Activated CD4-positive, alpha-beta memory T cell treated with anti-CD3 and anti-CD28 coated beads, Interleukin-2, amount 10 ng/mL, durations not matched to agents 7 days and 5 days (primary cell): ENCODE data around the gene GABBR2. TPM values are rescaled to one million over a fixed set of nuclear protein-coding genes. Genes with fewer than 3 reads are reported as not detected.

Experiments
- CTCF ChIA-PET: fragments of 350-600 bp; sonication (Branson Sonifier 250); formaldehyde crosslinking; loops from one replicate; lab custom pipeline; 2021; ENCODE audit warnings: antibody characterized with exemption, inconsistent platforms; lab: Charles Lee
- POLR2A ChIA-PET: fragments of 350-600 bp; sonication (Branson Sonifier 250); formaldehyde crosslinking; loops from one replicate; lab custom pipeline; 2021; ENCODE audit warnings: antibody characterized with exemption; lab: Charles Lee
- DNase-seq: peaks from one replicate; pipeline ENCODE4 v3.0.0-alpha.2; 2020
- H3K27ac Mint-ChIP-seq: one replicate; pipeline ENCODE4 v1.8.0; 2021; ENCODE audit warnings: mild to moderate bottlenecking, mixed read lengths
- H3K27me3 Mint-ChIP-seq: one replicate; pipeline ENCODE4 v1.8.0; 2021; ENCODE audit warnings: mixed read lengths
- H3K36me3 Mint-ChIP-seq: one replicate; pipeline ENCODE4 v1.8.0; 2021; ENCODE audit warnings: low read depth, mixed read lengths
- H3K4me1 Mint-ChIP-seq: one replicate; pipeline ENCODE4 v1.8.0; 2021; ENCODE audit warnings: mixed read lengths
- H3K4me3 Mint-ChIP-seq: one replicate; pipeline ENCODE4 v1.8.0; 2021; ENCODE audit warnings: mild to moderate bottlenecking, mixed read lengths
- H3K9me3 Mint-ChIP-seq: one replicate; pipeline ENCODE4 v1.8.0; 2021; ENCODE audit warnings: mixed read lengths
- total RNA-seq, 2 experiments: library from RNA; stranded (reverse); gene quantifications; one replicate each; pipeline ENCODE4 v1.2.3, GENCODE V29; 2021

The GABBR2 gene
- total RNA-seq, 2 experiments from 2014 or later: not detected

DNA sequence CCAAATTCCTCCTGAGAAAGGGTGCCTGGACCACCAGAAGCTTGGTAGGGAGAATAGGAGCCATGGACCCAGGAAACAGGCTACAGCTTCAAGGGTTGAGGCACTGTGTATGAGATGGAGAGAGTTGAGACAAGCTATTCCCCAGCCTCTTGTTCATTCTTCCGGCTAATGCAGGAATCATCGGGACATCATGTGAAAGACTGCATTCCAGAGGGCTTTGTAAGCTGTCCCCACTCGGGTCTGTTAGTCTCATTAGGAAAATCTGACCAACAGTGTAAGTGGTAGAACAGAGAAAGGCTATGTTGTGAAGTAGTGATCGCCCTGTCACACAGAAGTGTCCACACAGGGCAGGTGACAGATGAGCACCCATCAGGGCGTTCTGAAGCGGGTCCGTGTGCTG, 81.4 kb downstream of the GABBR2 start:
- H3K27ac Mint-ChIP-seq: no peak overlapping the region
- no peaks in the 10 kb centered on the region for H3K4me1 Mint-ChIP-seq
- ChIA-PET POLR2A (no interaction called here), CTCF (no interaction called here)
- DNase-seq: no peak
- H3K36me3 Mint-ChIP-seq: no peaks in the 10 kb centered on the region
- H3K27me3 Mint-ChIP-seq: peaks cover 24% of the 10 kb centered on the region
- no peak overlapping the region for H3K4me3 Mint-ChIP-seq
- H3K9me3 Mint-ChIP-seq: no peaks in the 10 kb centered on the region

DNA sequence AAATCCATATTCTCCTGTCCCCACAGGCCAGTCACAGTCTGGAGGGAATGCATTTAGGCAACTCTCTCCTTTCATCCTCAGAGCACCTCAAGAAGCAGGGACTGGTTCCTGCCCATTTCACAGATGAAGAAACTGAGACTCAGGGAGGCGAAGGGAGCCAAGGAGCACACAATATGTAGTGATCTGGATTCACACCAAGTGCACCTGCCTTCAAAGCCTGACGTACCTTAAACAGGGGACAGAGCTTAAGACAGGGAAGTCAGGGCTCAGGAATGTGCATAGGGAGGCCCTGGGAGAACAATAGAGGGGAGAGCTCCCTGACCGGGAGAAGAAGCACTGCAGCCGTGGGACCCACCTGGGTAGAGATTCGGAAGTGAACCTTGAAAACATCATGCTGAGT, 83.0 kb downstream of the GABBR2 start:
- CTCF ChIA-PET: no interaction called here
- Mint-ChIP-seq H3K36me3 (no peaks in the 10 kb centered on the region), H3K4me1 (no peaks in the 10 kb centered on the region), H3K27ac (no peak overlapping the region), H3K4me3 (no peak overlapping the region), H3K9me3 (no peaks in the 10 kb centered on the region), H3K27me3 (peaks cover 24% of the 10 kb centered on the region)
- POLR2A ChIA-PET: no interaction called here
- no peak for DNase-seq

DNA sequence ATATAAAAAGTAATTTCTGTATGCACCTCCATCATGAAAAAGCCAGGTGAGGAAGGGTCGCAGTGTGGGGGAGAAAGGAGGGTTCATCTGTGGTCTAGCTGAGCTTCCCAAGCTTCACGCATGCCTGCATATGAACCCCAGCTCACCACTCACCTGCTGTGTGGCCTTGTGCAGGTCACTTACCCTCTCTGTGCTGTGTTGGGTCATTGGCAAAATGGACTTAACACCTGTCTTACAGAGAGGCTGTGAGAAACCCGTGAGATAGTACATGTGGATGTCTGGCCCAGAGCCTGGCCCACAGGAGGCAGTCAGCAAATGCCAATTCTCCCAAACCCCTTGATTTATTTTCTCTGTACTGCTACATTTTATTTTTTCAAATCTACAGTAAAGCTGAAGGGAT, 88.9 kb downstream of the GABBR2 start:
- Mint-ChIP-seq H3K4me3 (no peak overlapping the region), H3K27me3 (peaks cover 27% of the 10 kb centered on the region), H3K27ac (no peak overlapping the region), H3K36me3 (no peaks in the 10 kb centered on the region), H3K9me3 (no peaks in the 10 kb centered on the region), H3K4me1 (no peaks in the 10 kb centered on the region)
- no peak for DNase-seq
- ChIA-PET CTCF (no interaction called here), POLR2A (no interaction called here)

DNA sequence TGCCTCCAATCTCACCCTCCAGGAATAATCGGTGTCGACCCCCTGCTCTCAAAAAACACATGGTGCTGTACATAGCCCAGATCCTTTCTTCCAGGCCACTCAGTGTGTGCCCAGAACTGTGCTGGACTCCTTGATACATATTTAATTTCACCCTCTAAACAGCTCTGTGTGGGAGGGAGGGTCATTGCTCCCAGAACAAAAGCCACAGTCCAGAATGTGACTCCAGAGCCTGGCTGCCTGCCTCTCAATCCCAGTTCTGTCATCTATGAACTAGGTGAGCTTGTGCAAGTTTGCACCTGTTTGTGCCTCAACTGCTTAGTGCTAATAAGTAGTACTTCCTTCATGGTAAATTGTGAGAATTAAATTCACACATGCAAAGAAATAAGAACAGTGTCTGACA, 93.1 kb downstream of the GABBR2 start:
- ChIA-PET CTCF (no interaction called here), POLR2A (no interaction called here)
- H3K36me3 Mint-ChIP-seq: no peaks in the 10 kb centered on the region
- DNase-seq: no peak
- H3K4me1 Mint-ChIP-seq: no peaks in the 10 kb centered on the region
- H3K9me3 Mint-ChIP-seq: no peaks in the 10 kb centered on the region
- H3K27me3 Mint-ChIP-seq: peaks cover 30% of the 10 kb centered on the region
- no peak overlapping the region for H3K27ac Mint-ChIP-seq
- H3K4me3 Mint-ChIP-seq: no peak overlapping the region

DNA sequence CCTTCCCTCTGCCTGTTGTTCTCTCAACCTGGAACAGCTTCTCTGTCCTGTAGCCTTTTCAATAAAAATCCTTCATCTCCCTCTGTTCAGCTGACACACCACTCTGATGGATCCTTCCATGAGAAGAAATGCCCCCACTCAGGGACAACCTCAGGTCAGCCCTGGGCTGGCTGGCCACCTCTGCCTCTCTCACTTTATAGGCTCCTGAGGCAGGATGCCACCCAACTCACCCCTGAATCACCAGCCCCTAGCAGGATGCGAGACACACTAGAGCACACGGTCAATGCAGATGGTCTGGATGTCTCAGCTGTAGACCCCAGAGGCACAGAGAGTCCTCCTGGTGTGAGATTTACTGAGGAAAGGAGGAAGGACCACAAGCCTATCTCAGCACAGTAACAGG, 93.8 kb downstream of the GABBR2 start:
- POLR2A ChIA-PET: no interaction called here
- DNase-seq: no peak
- Mint-ChIP-seq H3K27ac (no peak overlapping the region), H3K36me3 (no peaks in the 10 kb centered on the region), H3K4me1 (no peaks in the 10 kb centered on the region), H3K27me3 (peaks cover 27% of the 10 kb centered on the region), H3K4me3 (no peak overlapping the region), H3K9me3 (no peaks in the 10 kb centered on the region)
- CTCF ChIA-PET: no interaction called here

DNA sequence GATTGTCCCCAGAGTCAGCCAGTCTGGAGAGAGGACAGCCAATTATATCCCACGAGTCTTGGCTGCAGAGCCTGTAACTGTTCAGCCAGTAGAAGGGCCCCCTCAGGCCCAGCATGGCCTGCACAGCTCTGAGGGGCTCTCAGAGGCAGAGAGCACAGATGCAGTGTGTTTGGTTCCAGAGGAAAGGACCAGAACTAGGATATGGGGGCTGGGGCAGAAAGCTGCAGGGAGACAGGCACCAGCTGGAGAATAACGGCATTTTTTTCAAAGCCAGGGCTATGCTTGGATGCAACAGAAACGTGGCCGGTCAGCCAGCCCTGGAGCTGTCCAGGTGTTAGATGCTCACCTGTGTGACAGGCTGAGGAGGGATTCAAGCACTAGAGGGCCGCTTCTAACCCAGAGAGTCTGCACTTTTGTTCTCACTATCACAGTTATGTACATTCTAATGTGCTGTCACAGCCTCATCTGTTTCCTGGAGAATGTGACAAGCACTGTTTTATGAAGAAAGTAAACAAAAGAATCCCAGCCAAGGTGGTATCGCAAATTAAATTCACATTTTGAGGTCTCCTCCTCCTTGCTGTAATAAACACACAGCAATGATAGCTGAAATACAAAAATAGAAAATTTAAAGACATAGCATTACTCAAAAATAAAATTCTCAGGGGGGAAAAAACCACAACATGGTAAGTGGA, 96.5 kb downstream of the GABBR2 start:
- no peak overlapping the region for H3K27ac Mint-ChIP-seq
- no peaks in the 10 kb centered on the region for H3K4me1 Mint-ChIP-seq
- ChIA-PET CTCF (no interaction called here), POLR2A (no interaction called here)
- H3K4me3 Mint-ChIP-seq: no peak overlapping the region
- DNase-seq: no peak
- H3K27me3 Mint-ChIP-seq: peaks cover 30% of the 10 kb centered on the region
- H3K36me3 Mint-ChIP-seq: no peaks in the 10 kb centered on the region
- H3K9me3 Mint-ChIP-seq: no peaks in the 10 kb centered on the region

DNA sequence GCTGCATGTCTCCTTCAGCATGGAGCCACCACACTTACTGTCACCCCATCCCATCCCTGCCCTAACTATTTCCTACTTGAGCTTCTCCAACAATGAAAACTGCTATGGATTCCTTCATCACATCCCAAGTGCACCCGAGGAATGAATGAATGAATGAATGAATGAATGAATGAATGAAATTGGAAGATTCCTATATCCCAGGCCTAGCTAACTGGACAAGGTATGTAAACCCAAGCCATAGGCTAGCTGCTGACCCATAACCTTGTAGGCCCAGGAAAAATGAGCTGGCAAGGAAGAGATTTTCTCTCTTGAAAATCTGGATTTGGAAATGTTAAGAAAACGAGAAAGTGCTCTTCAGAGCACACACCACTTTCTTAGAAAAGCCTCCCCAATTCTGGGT, 97.4 kb downstream of the GABBR2 start:
- H3K9me3 Mint-ChIP-seq: no peaks in the 10 kb centered on the region
- H3K4me3 Mint-ChIP-seq: no peak overlapping the region
- no peak for DNase-seq
- POLR2A ChIA-PET: no interaction called here
- H3K4me1 Mint-ChIP-seq: no peaks in the 10 kb centered on the region
- H3K27me3 Mint-ChIP-seq: peaks cover 31% of the 10 kb centered on the region
- H3K27ac Mint-ChIP-seq: no peak overlapping the region
- H3K36me3 Mint-ChIP-seq: no peaks in the 10 kb centered on the region
- CTCF ChIA-PET: no interaction called here

DNA sequence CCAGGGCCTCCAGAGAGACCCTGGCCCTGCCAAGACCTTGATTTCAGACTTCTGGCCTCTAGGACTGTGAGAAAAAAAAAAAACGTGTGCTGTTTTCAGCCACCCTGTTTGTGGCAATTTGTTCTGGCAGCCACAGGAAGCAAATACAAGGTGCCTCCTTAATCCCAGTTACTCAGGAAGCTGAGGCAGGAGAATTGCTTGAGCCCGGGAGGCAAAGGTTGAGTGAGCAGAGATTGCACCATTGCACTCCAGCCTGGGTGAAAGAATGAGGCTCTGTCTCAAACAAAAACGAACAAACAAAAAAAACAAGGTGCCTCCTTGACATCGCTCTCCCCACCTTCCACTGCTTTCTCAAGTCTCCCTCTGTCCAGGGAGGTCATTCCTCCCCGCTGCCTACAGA, 98.0 kb downstream of the GABBR2 start:
- Mint-ChIP-seq H3K36me3 (no peaks in the 10 kb centered on the region), H3K4me3 (no peak overlapping the region), H3K4me1 (no peaks in the 10 kb centered on the region), H3K9me3 (no peaks in the 10 kb centered on the region), H3K27ac (no peak overlapping the region), H3K27me3 (peaks cover 31% of the 10 kb centered on the region)
- CTCF ChIA-PET: no interaction called here
- no peak for DNase-seq
- POLR2A ChIA-PET: no interaction called here

DNA sequence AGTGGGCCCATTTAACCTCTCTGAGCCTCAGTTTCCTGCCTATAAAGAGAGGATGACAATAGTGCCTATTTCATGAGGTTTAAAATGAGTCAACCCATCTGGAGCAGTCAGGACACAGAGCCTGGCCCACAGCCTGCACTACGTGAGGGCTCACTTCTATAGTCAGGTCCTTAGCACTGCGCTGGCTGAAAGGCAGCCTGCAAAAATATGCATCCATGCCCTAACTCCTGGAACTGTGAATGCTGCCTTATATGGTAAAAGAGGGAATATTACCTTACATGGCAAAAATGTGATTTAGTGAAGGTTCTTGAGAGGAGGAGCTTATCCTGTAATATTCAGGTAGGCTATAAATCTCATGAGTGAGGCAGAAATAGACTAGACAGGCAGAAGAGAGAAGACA, 98.5 kb downstream of the GABBR2 start:
- H3K27me3 Mint-ChIP-seq: peaks cover 26% of the 10 kb centered on the region
- H3K27ac Mint-ChIP-seq: no peak overlapping the region
- POLR2A ChIA-PET: no interaction called here
- CTCF ChIA-PET: no interaction called here
- H3K36me3 Mint-ChIP-seq: no peaks in the 10 kb centered on the region
- H3K9me3 Mint-ChIP-seq: no peaks in the 10 kb centered on the region
- no peak overlapping the region for H3K4me3 Mint-ChIP-seq
- H3K4me1 Mint-ChIP-seq: no peaks in the 10 kb centered on the region
- DNase-seq: no peak

DNA sequence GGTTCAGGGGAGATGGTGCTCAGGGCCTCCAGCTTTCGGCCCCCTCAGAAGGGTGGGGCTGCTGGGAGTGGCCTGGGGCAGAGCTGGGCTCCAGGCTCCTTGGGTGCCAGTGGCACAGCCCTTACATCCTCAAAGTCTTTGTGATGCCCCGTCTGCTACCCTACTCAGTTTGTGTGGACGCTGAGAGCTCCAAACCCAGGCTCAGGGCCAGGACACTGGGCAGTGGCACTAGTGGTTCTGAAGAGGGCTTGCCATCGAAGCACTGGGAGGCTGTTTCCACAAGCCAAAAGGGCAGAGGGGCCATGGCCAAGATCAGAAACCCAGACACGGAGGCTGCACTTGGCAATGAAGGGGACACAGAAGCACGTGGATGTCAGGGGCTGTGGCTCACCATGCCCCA, 99.1 kb downstream of the GABBR2 start:
- no peaks in the 10 kb centered on the region for H3K4me1 Mint-ChIP-seq
- no peak for DNase-seq
- ChIA-PET CTCF (no interaction called here), POLR2A (no interaction called here)
- H3K9me3 Mint-ChIP-seq: no peaks in the 10 kb centered on the region
- no peak overlapping the region for H3K27ac Mint-ChIP-seq
- no peak overlapping the region for H3K4me3 Mint-ChIP-seq
- H3K27me3 Mint-ChIP-seq: peaks cover 22% of the 10 kb centered on the region
- no peaks in the 10 kb centered on the region for H3K36me3 Mint-ChIP-seq

DNA sequence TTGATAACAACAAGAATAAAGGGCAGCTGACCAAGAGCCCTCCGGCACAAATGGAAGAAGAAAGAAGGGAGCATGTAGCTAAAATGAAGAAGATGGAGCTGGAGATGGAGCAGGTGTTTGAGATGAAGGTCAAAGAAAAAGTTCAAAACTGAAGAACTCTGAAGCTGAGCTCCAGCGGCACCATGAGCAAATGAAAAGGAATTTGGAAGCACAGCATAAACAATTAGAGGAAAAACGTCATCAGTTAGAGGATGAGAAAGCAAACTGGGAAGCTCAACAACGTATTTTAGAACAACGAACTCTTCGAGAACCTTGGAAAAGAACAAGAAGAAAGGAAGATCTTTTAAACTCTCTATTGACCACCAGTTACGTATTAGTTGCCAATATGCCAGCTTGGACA, 100.9 kb downstream of the GABBR2 start:
- H3K36me3 Mint-ChIP-seq: no peaks in the 10 kb centered on the region
- no peaks in the 10 kb centered on the region for H3K9me3 Mint-ChIP-seq
- ChIA-PET CTCF (no interaction called here), POLR2A (no interaction called here)
- no peaks in the 10 kb centered on the region for H3K4me1 Mint-ChIP-seq
- no peak overlapping the region for H3K27ac Mint-ChIP-seq
- no peak for DNase-seq
- H3K27me3 Mint-ChIP-seq: peaks cover 20% of the 10 kb centered on the region
- H3K4me3 Mint-ChIP-seq: no peak overlapping the region

DNA sequence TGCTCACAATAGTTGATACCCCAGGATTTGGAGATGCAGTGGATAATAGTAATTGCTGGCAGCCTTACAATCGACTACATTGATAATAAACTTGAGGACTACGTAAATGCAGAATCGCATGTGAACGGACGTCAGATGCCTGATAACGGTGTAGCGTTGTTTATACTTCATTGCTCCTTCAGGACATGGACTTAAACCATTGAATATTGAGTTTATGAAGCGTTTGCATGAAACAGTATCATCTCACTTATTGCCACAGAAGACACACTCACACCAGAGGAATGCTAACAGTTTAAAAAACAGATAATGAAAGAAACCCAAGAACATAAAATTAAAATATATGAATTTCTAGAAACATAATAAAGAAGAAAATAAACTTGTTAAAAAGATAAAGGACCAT, 101.6 kb downstream of the GABBR2 start:
- no peaks in the 10 kb centered on the region for H3K4me1 Mint-ChIP-seq
- no peaks in the 10 kb centered on the region for H3K9me3 Mint-ChIP-seq
- DNase-seq: no peak
- H3K4me3 Mint-ChIP-seq: no peak overlapping the region
- POLR2A ChIA-PET: no interaction called here
- CTCF ChIA-PET: interaction anchor here (0.7 kb wide), 1 partner anchor 364 kb away, joined by 3 read pairs; no protein-coding TSS in a partner anchor
- no peaks in the 10 kb centered on the region for H3K36me3 Mint-ChIP-seq
- H3K27ac Mint-ChIP-seq: no peak overlapping the region
- H3K27me3 Mint-ChIP-seq: peaks cover 20% of the 10 kb centered on the region

DNA sequence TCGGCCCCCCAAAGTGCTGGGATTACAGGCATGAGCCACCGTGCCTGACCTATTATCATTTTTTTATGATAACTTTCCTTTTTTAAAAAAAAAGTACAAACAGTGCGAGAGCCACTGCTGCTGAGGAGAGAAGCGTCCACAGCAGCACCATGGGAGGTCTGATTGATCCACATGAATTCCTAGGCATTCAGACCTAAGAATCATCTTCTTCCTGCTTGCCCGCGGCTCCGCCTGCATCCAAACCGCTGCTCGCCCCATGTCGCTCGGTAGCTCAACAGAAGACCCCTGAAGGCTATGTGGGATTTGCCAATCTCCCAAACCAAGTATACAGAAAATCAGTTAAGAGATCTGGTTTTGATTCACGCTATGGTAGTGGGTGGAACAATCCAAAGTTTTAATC, 102.0 kb downstream of the GABBR2 start:
- ChIA-PET CTCF (interaction anchor here (0.7 kb wide), 1 partner anchor 364 kb away, joined by 3 read pairs; no protein-coding TSS in a partner anchor), POLR2A (no interaction called here)
- no peak for DNase-seq
- Mint-ChIP-seq H3K27ac (no peak overlapping the region), H3K27me3 (peaks cover 20% of the 10 kb centered on the region), H3K9me3 (no peaks in the 10 kb centered on the region), H3K36me3 (no peaks in the 10 kb centered on the region), H3K4me3 (no peak overlapping the region), H3K4me1 (no peaks in the 10 kb centered on the region)

DNA sequence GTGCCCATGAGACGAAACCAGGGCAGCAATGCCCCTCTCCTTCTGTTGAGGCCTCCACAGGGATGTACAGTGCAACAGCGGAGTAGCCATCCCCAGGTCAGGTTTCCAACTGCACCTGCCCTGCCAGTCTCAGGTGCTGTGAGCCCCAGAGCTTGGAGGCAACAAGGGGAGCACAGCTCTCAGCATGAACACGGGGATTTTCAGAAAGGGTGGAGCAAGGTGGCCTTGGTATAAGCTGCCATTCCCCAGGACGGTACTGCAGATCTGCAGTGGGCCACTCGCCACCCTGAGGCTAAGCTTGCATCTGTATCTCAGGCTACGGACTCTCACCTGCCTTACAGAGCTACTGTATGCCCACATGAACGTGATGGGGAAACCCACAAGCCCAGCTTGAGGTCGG, 103.6 kb downstream of the GABBR2 start:
- DNase-seq: no peak
- ChIA-PET POLR2A (no interaction called here), CTCF (no interaction called here)
- Mint-ChIP-seq H3K9me3 (no peaks in the 10 kb centered on the region), H3K27ac (no peak overlapping the region), H3K27me3 (peaks cover 21% of the 10 kb centered on the region), H3K4me3 (no peak overlapping the region), H3K4me1 (no peaks in the 10 kb centered on the region), H3K36me3 (no peaks in the 10 kb centered on the region)
